GM12878 (cell line): ENCODE data around the gene C5orf15. TPM values are rescaled to one million over a fixed set of nuclear protein-coding genes. Genes with fewer than 3 reads are reported as not detected.
A peak's percentile ranks its signal among the peaks of the same experiment; 100 is the strongest.

Source experiments
- ATAC-seq: fragments of 200-7000 bp; cut with Tn5 transposase; 3 replicates; pipeline ENCODE4 v1.9.1; 2020; ENCODE audit warnings: mild to moderate bottlenecking, moderate library complexity
- Bru-seq: library from RNA; stranded (reverse); fragments of 400-500 nt; gene quantifications from one replicate; lab custom pipeline; 2021; lab: Mats Ljungman, UMichigan
- BruChase-seq, 2 experiments: library from RNA; stranded (reverse); fragments of 400-500 nt; gene quantifications; one replicate each; lab custom pipeline; 2021; lab: Mats Ljungman, UMichigan
- BruUV-seq: library from RNA; stranded (reverse); fragments of 400-500 nt; replicated peaks from 2 replicates; lab custom pipeline; 2021; lab: Mats Ljungman, UMichigan
- CTCF ChIA-PET: fragments of 300-600 bp; sonication (Branson Sonifier 250); formaldehyde crosslinking; extraction: SDS; loops from one replicate; lab custom pipeline; 2021; ENCODE audit warnings: inconsistent platforms; lab: Yijun Ruan, JAX
- POLR2A ChIA-PET: fragments of 350-600 bp; formaldehyde crosslinking; extraction: SDS; loops from one replicate; lab custom pipeline; 2021; ENCODE audit warnings: inconsistent platforms; lab: Charles Lee
- RAD21 ChIA-PET: fragments of 300-600 bp; sonication (Branson Sonifier 250); formaldehyde crosslinking; loops from one replicate; lab custom pipeline; 2023; ENCODE audit warnings: antibody characterized with exemption; ENCODE audit not compliant: unreplicated experiment; lab: Charles Lee
- SMC1A ChIA-PET: fragments of 300-600 bp; sonication (Branson Sonifier 250); formaldehyde crosslinking; loops from one replicate; lab custom pipeline; 2023; ENCODE audit not compliant: unreplicated experiment, uncharacterized antibody; lab: Charles Lee
- DNase-seq: peaks from one replicate; pipeline ENCODE4 v3.0.0-alpha.2; 2011; ENCODE audit warnings: low read depth, low spot score
- FAIRE-seq: peaks from 3 replicates; lab custom pipeline; 2011; peaks lifted over from hg19 to GRCh38; lab: Jason Lieb, UNC
- H2AFZ ChIP-seq: 2 replicates; pipeline ENCODE4 v1.6.0; 2011; ENCODE audit warnings: low read depth, low read length, control low read depth; ENCODE audit not compliant: control insufficient read depth
- H3K27ac ChIP-seq: 2 replicates; pipeline ENCODE4 v1.5.1; 2011; ENCODE audit warnings: control low read depth; ENCODE audit not compliant: control insufficient read depth, insufficient read depth
- H3K27me3 ChIP-seq, 2 experiments: replicated peaks in 1 of 2; 2 replicates each; pipeline versions ENCODE4 v1.6.0 to v1.6.1; 2011; ENCODE audit warnings: low read length in 1 of 2; ENCODE audit not compliant: control insufficient read depth in 2 of 2, insufficient read depth in 2 of 2
- H3K36me3 ChIP-seq, 2 experiments: 2 replicates each; pipeline ENCODE4 v1.5.1; 2011; ENCODE audit warnings: low read length in 1 of 2; ENCODE audit not compliant: control insufficient read depth in 2 of 2, insufficient read depth in 2 of 2
- H3K4me1 ChIP-seq: 2 replicates; pipeline ENCODE4 v1.6.1; 2011; ENCODE audit warnings: mild to moderate bottlenecking, low read length, moderate library complexity, mixed read lengths; ENCODE audit not compliant: control insufficient read depth, insufficient read depth
- H3K4me2 ChIP-seq: 2 replicates; pipeline ENCODE4 v1.6.0; 2011; ENCODE audit warnings: control low read depth; ENCODE audit not compliant: control insufficient read depth, insufficient read depth
- H3K4me3 ChIP-seq: fragments of 200-600 bp; sonication (generic); 2 replicates; pipeline ENCODE4 v1.5.1; 2016
- H3K79me2 ChIP-seq: 2 replicates; pipeline ENCODE4 v1.6.0; 2011; ENCODE audit warnings: low read length; ENCODE audit not compliant: control insufficient read depth, insufficient read depth
- H3K9ac ChIP-seq: 2 replicates; pipeline ENCODE4 v1.8.0; 2011; ENCODE audit warnings: low read length, control low read depth, mixed read lengths; ENCODE audit not compliant: control insufficient read depth, insufficient read depth
- H3K9me3 ChIP-seq: replicated peaks from 3 replicates; pipeline ENCODE4 v1.5.1; 2011; ENCODE audit warnings: mild to moderate bottlenecking, low read length; ENCODE audit not compliant: control insufficient read depth, insufficient read depth
- H4K20me1 ChIP-seq: 2 replicates; pipeline ENCODE4 v1.6.0; 2011; ENCODE audit not compliant: control insufficient read depth, insufficient read depth
- ATF3 ChIP-seq: IDR thresholded peaks from 2 replicates; pipeline ENCODE4 v1.6.1; 2011; ENCODE audit warnings: low read depth, mild to moderate bottlenecking, low read length, moderate library complexity, borderline replicate concordance; ENCODE audit errors: extremely low read depth
- ATF7 ChIP-seq: fragments of 450-650 bp; IDR thresholded peaks from 2 replicates; pipeline ENCODE4 v1.6.1; 2016; ENCODE audit warnings: low read depth, mild to moderate bottlenecking
- BHLHE40 ChIP-seq, 2 experiments: fragments of 450-650 bp in 1 of 2; IDR thresholded peaks; 2 replicates each; pipeline ENCODE4 v1.6.1; 2011 to 2017; ENCODE audit warnings: low read depth in 2 of 2, borderline replicate concordance in 1 of 2, improper control_type of control experiment in 1 of 2, low read length in 1 of 2, mild to moderate bottlenecking in 1 of 2
- FOS ChIP-seq: IDR thresholded peaks from 3 replicates; pipeline ENCODE4 v1.6.1; 2011; ENCODE audit warnings: borderline replicate concordance; ENCODE audit not compliant: insufficient read length; ENCODE audit errors: extremely low read depth
- GATAD2B ChIP-seq: fragments of 450-650 bp; conservative IDR thresholded peaks from 2 replicates; pipeline ENCODE4 v1.6.1; 2017; ENCODE audit warnings: low read depth, mild to moderate bottlenecking, moderate library complexity
- PAX5 ChIP-seq: IDR thresholded peaks from 2 replicates; pipeline ENCODE4 v1.6.1; 2011; ENCODE audit warnings: low read depth, low read length, borderline replicate concordance
- RAD51 ChIP-seq: fragments of 450-650 bp; IDR thresholded peaks from 2 replicates; pipeline ENCODE4 v1.6.1; 2016; ENCODE audit warnings: moderate library complexity, mild to moderate bottlenecking, inconsistent platforms
- RB1 ChIP-seq: fragments of 450-650 bp; formaldehyde crosslinking; IDR thresholded peaks from 2 replicates; pipeline ENCODE4 v1.6.1; 2017; ENCODE audit warnings: mild to moderate bottlenecking, borderline replicate concordance
- SREBF2 ChIP-seq: IDR thresholded peaks from 2 replicates; pipeline ENCODE4 v1.6.1; 2012; ENCODE audit warnings: mild to moderate bottlenecking, low read length
- SUPT20H ChIP-seq: IDR thresholded peaks from 2 replicates; pipeline ENCODE4 v1.6.1; 2011; ENCODE audit warnings: low read depth, mild to moderate bottlenecking, low read length, moderate library complexity, borderline replicate concordance; ENCODE audit not compliant: control insufficient read depth
- YY1 ChIP-seq: IDR thresholded peaks from 2 replicates; pipeline ENCODE4 v1.6.1; 2011; ENCODE audit warnings: low read depth, mild to moderate bottlenecking, low read length
- ZNF384 ChIP-seq: IDR thresholded peaks from 2 replicates; pipeline ENCODE4 v1.6.1; 2012; ENCODE audit warnings: low read depth, mild to moderate bottlenecking, low read length, improper control_type of control experiment, borderline replicate concordance
- ZNF592 ChIP-seq: fragments of 450-650 bp; IDR thresholded peaks from 2 replicates; pipeline ENCODE4 v1.6.1; 2017; ENCODE audit warnings: mild to moderate bottlenecking, moderate library complexity
- WGBS: methylation state at CpG from one replicate; pipeline ENCODE4 v1.1.6; 2016; ENCODE audit warnings: low lambda C conversion rate; ENCODE audit not compliant: insufficient replicate concordance, insufficient coverage; ENCODE audit errors: missing lambda C conversion rate; 5-methylcytosine and 5-hydroxymethylcytosine counted together
- in situ Hi-C: fragments of 300-500 bp; cut with MboI; formaldehyde crosslinking; loops from 9 replicates; pipeline ENCODE4 v1.14.3; 2018; ENCODE audit warnings: mixed read lengths
- intact Hi-C: fragments of 100-400 bp; cut with micrococcal nuclease; formaldehyde crosslinking; loops from one replicate; pipeline ENCODE4 v1.14.2; 2022; ENCODE audit not compliant: unreplicated experiment
- long read RNA-seq, 2 experiments: library from polyadenylated mRNA; unstranded; transcript quantifications; one replicate each; pipeline ENCODE4 v2.0.0, GENCODE V29; 2019 to 2020
- polyA minus RNA-seq, 3 experiments: library from RNA; depleted of rRNA, polyadenylated mRNA; stranded (reverse); fragments of >200 nt; gene quantifications; 2 replicates each; pipeline ENCODE4 v1.2.3, GENCODE V29; 2011
- polyA plus RNA-seq, 11 experiments: library from polyadenylated mRNA; depleted of rRNA in 4 of 11; unstranded in 6 of 11; stranded (reverse) in 5 of 11; fragments of >200 nt; fragmentation: Nextera tagmentation in 4 of 11; fragmentation: Illumina TruSeq in 1 of 11; extraction: Ambion mirVana in 4 of 11; extraction: Trizol in 1 of 11; gene quantifications; 1 replicate in 1 of 11; 2 replicates in 10 of 11; pipeline versions ENCODE4 v1.2.1 to v1.2.3, GENCODE V29; 2011 to 2016; ENCODE audit warnings: inconsistent platforms in 2 of 11, missing spikeins in 2 of 11, low read depth in 1 of 11
- total RNA-seq, 4 experiments: library from RNA; depleted of rRNA in 3 of 4; stranded (reverse); fragments of >200 nt in 3 of 4; fragmentation: Illumina TruSeq in 1 of 4; extraction: Trizol in 1 of 4; gene quantifications; 2 replicates each; pipeline versions ENCODE4 v1.2.1 to v1.2.3, GENCODE V29; 2013 to 2021

The C5orf15 gene
- 43.0 and 51.0 TPM in 2 replicates for total RNA-seq (2013; cell fraction: nucleolus; rRNA removed)
- 39.9 and 49.0 TPM in 2 replicates for total RNA-seq (2014; rRNA removed)
- 44.0 and 45.3 TPM in 2 replicates for total RNA-seq (2014; rRNA removed; fragmentation: Illumina TruSeq; extraction: Trizol)
- 21.7 and 24.1 TPM in 2 replicates for total RNA-seq (2021)
- polyA plus RNA-seq (2011; ENCODE audit: low read depth), result 17.7 TPM
- 69.6 and 90.5 TPM in 2 replicates for polyA plus RNA-seq (2011; rRNA removed)
- 35.7 and 39.3 TPM in 2 replicates for polyA plus RNA-seq (2011; cell fraction: cytosol; rRNA removed)
- polyA plus RNA-seq (2011; cell fraction: nucleus; rRNA removed), result 15.7 and 20.4 TPM in 2 replicates
- polyA plus RNA-seq (2012), result 26.2 and 37.7 TPM in 2 replicates
- polyA plus RNA-seq (2014; fragmentation: Illumina TruSeq; extraction: Trizol), result 57.6 and 71.1 TPM in 2 replicates
- 10 to 100 TPM; 36.3 to 42.2 TPM for polyA plus RNA-seq (2014; fragmentation: Nextera tagmentation; extraction: Ambion mirVana)
- 42.0 and 48.0 TPM in 2 replicates for polyA plus RNA-seq (2014; rRNA removed)
- 10 to 100 TPM; 62.3 to 63.8 TPM for polyA plus RNA-seq (2016; fragmentation: Nextera tagmentation; extraction: Ambion mirVana)
- polyA minus RNA-seq (2011; rRNA and poly(A)+ RNA removed), result 39.1 and 40.6 TPM in 2 replicates
- polyA minus RNA-seq (2011; cell fraction: cytosol; rRNA and poly(A)+ RNA removed), result 12.8 and 18.4 TPM in 2 replicates
- 4.6 and 5.1 TPM in 2 replicates for polyA minus RNA-seq (2011; cell fraction: nucleus; rRNA and poly(A)+ RNA removed)
- Bru-seq, nascent RNA, result percentile 89 among the genes with signal in this experiment
- percentile 98 among the genes with signal in this experiment for BruChase-seq, experiment 1, labeled RNA remaining after a 6-hour chase
- percentile 97 among the genes with signal in this experiment for BruChase-seq, experiment 2, labeled RNA remaining after a 2-hour chase
- long read RNA-seq, experiment 1, transcript C5orf15-201 (3 exons, 2,358 nt), result major isoform, 43 of 47 reads
- long read RNA-seq, experiment 1, partial matches to known transcripts, result 2 of 47 reads
- long read RNA-seq, experiment 1, other reads (novel, unspliced or antisense), result 2 of 47 reads
- long read RNA-seq, experiment 2, transcript C5orf15-201 (3 exons, 2,358 nt), result major isoform, 282 of 318 reads
- long read RNA-seq, experiment 2, partial matches to known transcripts, result 12 of 318 reads
- long read RNA-seq, experiment 2, other reads (novel, unspliced or antisense), result 24 of 318 reads

GRCh38 chr5:133968204-133968980 lies at the start of gene C5orf15:
Gene C5orf15 (minus strand): TSS chr5:133968625. CDS start chr5:133968584, 41 bp downstream.
- peak within 1 kb of the TSS; percentile 88 for H2AFZ ChIP-seq
- SMC1A ChIA-PET, result interaction anchor here (1.5 to 2.9 kb wide), 7 partner anchors 11 to 100 kb away, joined by 4 to 31 read pairs (median 5); no protein-coding TSS in a partner anchor
- H3K36me3 ChIP-seq, result peaks cover 3 to 7% of the 10 kb centered on the region in 2 experiments; a peak in 3 of 4 replicates
- no peaks in the 10 kb centered on the region; the same call in 1 of the 3 replicates for H3K9me3 ChIP-seq
- in situ Hi-C loops, result no loop called here
- no peaks in the 10 kb centered on the region for H3K27me3 ChIP-seq
- peak within 1 kb of the TSS; percentile 98 for H3K4me3 ChIP-seq
- no peaks in the 10 kb centered on the region for H4K20me1 ChIP-seq
- peak within 1 kb of the TSS; percentile 91 for H3K9ac ChIP-seq
- ATAC-seq (peak; percentile 94), DNase-seq (peak; percentile 94), FAIRE-seq (peak; percentile 97)
- H3K27ac ChIP-seq, result peak within 1 kb of the TSS; percentile 73
- 1% methylated on average over 48 of the region's 48 CpGs for WGBS
- peaks cover 35% of the 10 kb centered on the region for H3K79me2 ChIP-seq
- POLR2A ChIA-PET, result interaction anchor here (0.6 to 2.3 kb wide), 5 partner anchors 11 to 863 kb away, joined by 3 to 12 read pairs (median 5); partner anchors contain the start of gene PPP2CA
- RAD21 ChIA-PET, result interaction anchor here (0.9 to 2.7 kb wide), 8 partner anchors 11 to 630 kb away, joined by 3 to 19 read pairs (median 4); no protein-coding TSS in a partner anchor
- H3K4me2 ChIP-seq, result peak within 1 kb of the TSS; percentile 85
- no peaks in the 10 kb centered on the region for H3K4me1 ChIP-seq
- BruUV-seq, result TSS peak; percentile 19
- intact Hi-C loops, result no loop called here
- CTCF ChIA-PET, result interaction anchor here (0.8 to 4.5 kb wide), 6 partner anchors 11 to 99 kb away, joined by 3 to 41 read pairs (median 10); no protein-coding TSS in a partner anchor
- no peak for TF ChIP-seq ATF3
- peak in 1 of 2 experiments; percentile 38; a peak in 2 of 4 replicates for TF ChIP-seq BHLHE40 (IDR thresholded peaks at IDR 0.05; ENCODE audit: borderline replicate concordance in 1 of 2, low read depth in 2 of 2, low read length in 1 of 2)
- TF ChIP-seq RB1, result 0 out of 2 replicates have a peak, but pooled peaks have one; percentile 42
- no peak for TF ChIP-seq ZNF384
- TF ChIP-seq SREBF2, result no peak
- TF ChIP-seq ZNF592, result no peak
- TF ChIP-seq PAX5, result no peak
- TF ChIP-seq SUPT20H, result no peak
- TF ChIP-seq FOS, result no peak
- peak; percentile 96 for TF ChIP-seq YY1
- TF ChIP-seq GATAD2B, result peak; percentile 81
- TF ChIP-seq RAD51, result no peak
- TF ChIP-seq ATF7, result peak; percentile 93
